Endothelial cell of umbilical vein (primary cell): ENCODE measurements around the gene ELOVL5. TPM values are rescaled to one million over a fixed set of nuclear protein-coding genes. Genes with fewer than 3 reads are reported as not detected.

ENCODE experiments used
- BruUV-seq: library from RNA; stranded (reverse); fragments of 400-500 nt; replicated peaks from 2 replicates; lab custom pipeline; 2021; lab: Mats Ljungman, UMichigan
- CTCF ChIA-PET: fragments of 300-600, 350-600 bp; sonication (Branson Sonifier 250); formaldehyde crosslinking; loops from one replicate; lab custom pipeline; 2021; ENCODE audit warnings: antibody characterized with exemption, inconsistent platforms; lab: Charles Lee
- POLR2A ChIA-PET: fragments of 300-600, 350-600 bp; sonication (Branson Sonifier 250); formaldehyde crosslinking; loops from one replicate; lab custom pipeline; 2021; ENCODE audit warnings: antibody characterized with exemption, inconsistent platforms; lab: Charles Lee
- DNase-seq: peaks from one replicate; pipeline ENCODE4 v3.0.0-alpha.2; 2011; ENCODE audit warnings: low read depth, low spot score
- FAIRE-seq: peaks from 2 replicates; lab custom pipeline; 2011; peaks lifted over from hg19 to GRCh38; lab: Jason Lieb, UNC
- H2AFZ ChIP-seq: 2 replicates; pipeline ENCODE4 v1.6.0; 2012; ENCODE audit warnings: low read depth, low read length, control low read depth, inconsistent platforms
- H3K27ac ChIP-seq: 2 replicates; pipeline ENCODE4 v1.5.1; 2011; ENCODE audit warnings: low read depth, mild to moderate bottlenecking, control low read depth, low read length, moderate library complexity; ENCODE audit not compliant: insufficient read depth
- H3K27me3 ChIP-seq, 2 experiments: 2 replicates each; pipeline versions ENCODE4 v1.6.0 to v1.6.1; 2011; ENCODE audit warnings: low read length in 2 of 2, mixed read lengths in 1 of 2; ENCODE audit not compliant: control insufficient read depth in 2 of 2, insufficient read depth in 2 of 2
- H3K36me3 ChIP-seq, 2 experiments: 2 replicates in 1 of 2; 3 replicates in 1 of 2; pipeline ENCODE4 v1.5.1; 2011; ENCODE audit warnings: low read length in 2 of 2, mild to moderate bottlenecking in 1 of 2, moderate library complexity in 1 of 2; ENCODE audit not compliant: control insufficient read depth in 2 of 2, insufficient read depth in 2 of 2; ENCODE audit errors: extremely low read depth in 1 of 2
- H3K4me1 ChIP-seq: 3 replicates; pipeline ENCODE4 v1.5.1; 2011; ENCODE audit warnings: mild to moderate bottlenecking, low read length; ENCODE audit not compliant: control insufficient read depth, insufficient read depth; ENCODE audit errors: extremely low read depth
- H3K4me2 ChIP-seq: 2 replicates; pipeline ENCODE4 v1.6.1; 2011; ENCODE audit warnings: low read length, control low read depth, mixed read lengths; ENCODE audit not compliant: insufficient read depth
- H3K4me3 ChIP-seq, 3 experiments: fragments of 200-600 bp in 1 of 3; sonication (generic), shearing (Covaris generic) in 1 of 3; replicated peaks in 1 of 3; 2 replicates each; pipeline ENCODE4 v1.5.1; 2011 to 2016; ENCODE audit warnings: control low read depth in 3 of 3, low read length in 3 of 3, mild to moderate bottlenecking in 2 of 3, inconsistent platforms in 1 of 3, low read depth in 1 of 3, moderate library complexity in 1 of 3; ENCODE audit not compliant: insufficient read depth in 1 of 3
- H3K79me2 ChIP-seq: 2 replicates; pipeline ENCODE4 v1.6.0; 2012; ENCODE audit warnings: low read length, inconsistent platforms; ENCODE audit not compliant: control insufficient read depth, insufficient read depth
- H3K9ac ChIP-seq: replicated peaks from 2 replicates; pipeline ENCODE3; 2011; ENCODE audit warnings: low read length, control low read depth; ENCODE audit not compliant: insufficient read depth; ENCODE audit errors: extremely low read depth
- H3K9me1 ChIP-seq: replicated peaks from 3 replicates; pipeline ENCODE4 v1.6.0; 2011; ENCODE audit warnings: mild to moderate bottlenecking, low read length; ENCODE audit not compliant: control insufficient read depth, insufficient read depth; ENCODE audit errors: extremely low read depth
- H3K9me3 ChIP-seq: replicated peaks from 2 replicates; pipeline ENCODE4 v1.5.1; 2012; ENCODE audit warnings: low read length, inconsistent platforms; ENCODE audit not compliant: control insufficient read depth, insufficient read depth
- H4K20me1 ChIP-seq: replicated peaks from 2 replicates; pipeline ENCODE3; 2011; ENCODE audit warnings: mild to moderate bottlenecking, low read length; ENCODE audit not compliant: control insufficient read depth, insufficient read depth; ENCODE audit errors: extremely low read depth
- EZH2 ChIP-seq: IDR thresholded peaks from 2 replicates; pipeline ENCODE4 v1.6.1; 2012; ENCODE audit warnings: borderline replicate concordance, low read depth, mild to moderate bottlenecking, moderate library complexity, low read length, inconsistent platforms; ENCODE audit not compliant: severe bottlenecking
- FOS ChIP-seq: IDR thresholded peaks from 2 replicates; pipeline ENCODE4 v1.6.1; 2011; ENCODE audit warnings: mild to moderate bottlenecking, low read length, moderate library complexity, borderline replicate concordance; ENCODE audit not compliant: insufficient read depth
- GATA2 ChIP-seq: IDR thresholded peaks from 2 replicates; pipeline ENCODE4 v1.7.0; 2011; ENCODE audit warnings: low read depth, mild to moderate bottlenecking, moderate library complexity, mixed read lengths, low read length; ENCODE audit not compliant: insufficient read length, insufficient read depth
- JUN ChIP-seq: IDR thresholded peaks from 2 replicates; pipeline ENCODE4 v1.6.1; 2011; ENCODE audit warnings: borderline replicate concordance, low read depth; ENCODE audit not compliant: insufficient read length, insufficient read depth
- MYC ChIP-seq: IDR thresholded peaks from one replicate; pipeline ENCODE4 v1.6.1; 2011; ENCODE audit warnings: mild to moderate bottlenecking, low read depth, low read length
- POLR2A ChIP-seq: IDR thresholded peaks from 2 replicates; pipeline ENCODE4 v1.6.1; 2012; ENCODE audit warnings: low read depth, mild to moderate bottlenecking, control low read depth, low read length
- POLR2AphosphoS5 ChIP-seq: IDR thresholded peaks from 2 replicates; pipeline ENCODE4 v1.6.1; 2012; ENCODE audit warnings: low read depth, mild to moderate bottlenecking, control low read depth, low read length, moderate library complexity; ENCODE audit not compliant: insufficient read depth
- dilution Hi-C: fragments of 300-500 bp; cut with MboI; formaldehyde crosslinking; loops from one replicate; pipeline ENCODE4 v1.15.0; 2019; ENCODE audit warnings: low sequenced_read_pairs; ENCODE audit not compliant: extremely low pct_ligation_motif_present
- intact Hi-C: fragments of 100-400 bp; cut with micrococcal nuclease; formaldehyde crosslinking; loops from one replicate; pipeline ENCODE4 v1.10.0; 2022
- polyA plus RNA-seq, 4 experiments: library from polyadenylated mRNA; depleted of rRNA in 3 of 4; stranded (reverse) in 3 of 4; unstranded in 1 of 4; fragments of >200 nt; gene quantifications; 2 replicates each; pipeline versions ENCODE4 v1.2.1 to v1.2.3, GENCODE V29; 2011 to 2012; ENCODE audit warnings: missing spikeins in 1 of 4
- total RNA-seq: library from RNA; stranded (reverse); gene quantifications from 2 replicates; pipeline ENCODE4 v1.2.3, GENCODE V29; 2021
- TF ChIP-seq, protein P1 (sequence below): IDR thresholded peaks from 2 replicates; pipeline ENCODE4 v1.6.1; 2011; ENCODE audit not compliant: insufficient read depth, insufficient read length
- TF ChIP-seq, protein P2 (sequence below), 2 donors: IDR thresholded peaks; 1 replicate in 1 of 2; 2 replicates in 1 of 2; pipeline ENCODE4 v1.5.1; 2011; ENCODE audit warnings: low read length in 2 of 2, mild to moderate bottlenecking in 2 of 2, moderate library complexity in 2 of 2, control low read depth in 1 of 2, inconsistent platforms in 1 of 2, low read depth in 1 of 2; ENCODE audit not compliant: insufficient read depth in 1 of 2; ENCODE audit errors: extremely low read depth in 1 of 2

ELOVL5 gene
- total and polyA plus RNA-seq, 2 donors (not counting 3 experiments of a cell fraction or from before 2014, with no cell fraction given), result 85.9 to 140 TPM

- POLR2A ChIA-PET, result no interaction called here
- no TSS peak for BruUV-seq
- dilution Hi-C loops (no loop called here), intact Hi-C loops (loop anchor here (2.0 to 10.0 kb wide), 2 partner anchors 84 to 90 kb away; partner anchors contain the start of gene ELOVL5)
- no peaks in the 10 kb centered on the region for H3K27me3 ChIP-seq
- no peak overlapping the region for H3K9ac ChIP-seq
- DNase-seq, result peak; percentile 58
- H3K9me3 ChIP-seq, result no peaks in the 10 kb centered on the region
- no peak overlapping the region for H2AFZ ChIP-seq
- no peak overlapping the region for H3K27ac ChIP-seq
- no peak overlapping the region for H3K4me2 ChIP-seq
- FAIRE-seq, result no peak
- H3K79me2 ChIP-seq, result no peaks in the 10 kb centered on the region
- TF ChIP-seq EZH2, result no peak
- no peak for TF ChIP-seq GATA2
- TF ChIP-seq FOS, result no peak
- no peak for TF ChIP-seq MYC
- no peak for TF ChIP-seq POLR2A
- no peak for TF ChIP-seq JUN
- TF ChIP-seq, protein P1, sequence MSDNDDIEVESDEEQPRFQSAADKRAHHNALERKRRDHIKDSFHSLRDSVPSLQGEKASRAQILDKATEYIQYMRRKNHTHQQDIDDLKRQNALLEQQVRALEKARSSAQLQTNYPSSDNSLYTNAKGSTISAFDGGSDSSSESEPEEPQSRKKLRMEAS, result no peak
- TF ChIP-seq, protein P2, sequence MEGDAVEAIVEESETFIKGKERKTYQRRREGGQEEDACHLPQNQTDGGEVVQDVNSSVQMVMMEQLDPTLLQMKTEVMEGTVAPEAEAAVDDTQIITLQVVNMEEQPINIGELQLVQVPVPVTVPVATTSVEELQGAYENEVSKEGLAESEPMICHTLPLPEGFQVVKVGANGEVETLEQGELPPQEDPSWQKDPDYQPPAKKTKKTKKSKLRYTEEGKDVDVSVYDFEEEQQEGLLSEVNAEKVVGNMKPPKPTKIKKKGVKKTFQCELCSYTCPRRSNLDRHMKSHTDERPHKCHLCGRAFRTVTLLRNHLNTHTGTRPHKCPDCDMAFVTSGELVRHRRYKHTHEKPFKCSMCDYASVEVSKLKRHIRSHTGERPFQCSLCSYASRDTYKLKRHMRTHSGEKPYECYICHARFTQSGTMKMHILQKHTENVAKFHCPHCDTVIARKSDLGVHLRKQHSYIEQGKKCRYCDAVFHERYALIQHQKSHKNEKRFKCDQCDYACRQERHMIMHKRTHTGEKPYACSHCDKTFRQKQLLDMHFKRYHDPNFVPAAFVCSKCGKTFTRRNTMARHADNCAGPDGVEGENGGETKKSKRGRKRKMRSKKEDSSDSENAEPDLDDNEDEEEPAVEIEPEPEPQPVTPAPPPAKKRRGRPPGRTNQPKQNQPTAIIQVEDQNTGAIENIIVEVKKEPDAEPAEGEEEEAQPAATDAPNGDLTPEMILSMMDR (IDR thresholded peaks at IDR 0.05; ENCODE audit: extremely low read depth in 1 of 2, insufficient read depth in 1 of 2, low read depth in 1 of 2, low read length in 2 of 2), result no peak
- no peak for TF ChIP-seq POLR2AphosphoS5
- H4K20me1 ChIP-seq, result no peaks in the 10 kb centered on the region
- H3K4me1 ChIP-seq, result no peaks in the 10 kb centered on the region
- no peak overlapping the region for H3K4me3 ChIP-seq
- peaks cover 14 to 29% of the 10 kb centered on the region in 2 experiments for H3K36me3 ChIP-seq
- CTCF ChIA-PET, result no interaction called here
- no peaks in the 10 kb centered on the region for H3K9me1 ChIP-seq
These were observed 83.7 kb downstream of the ELOVL5 start for GRCh38 chr6:53264915-53265607.
